GM12878 (cell line): Measurements from ENCODE around the gene PROSER2. TPM values are rescaled to one million over a fixed set of nuclear protein-coding genes. Genes with fewer than 3 reads are reported as not detected.

Source experiments
- ATAC-seq: fragments of 200-7000 bp; cut with Tn5 transposase; 3 replicates; pipeline ENCODE4 v1.9.1; 2020; ENCODE audit warnings: mild to moderate bottlenecking, moderate library complexity
- BruUV-seq: library from RNA; stranded (reverse); fragments of 400-500 nt; replicated peaks from 2 replicates; lab custom pipeline; 2021; lab: Mats Ljungman, UMichigan
- CTCF ChIA-PET: fragments of 300-600 bp; sonication (Branson Sonifier 250); formaldehyde crosslinking; extraction: SDS; loops from one replicate; lab custom pipeline; 2021; ENCODE audit warnings: inconsistent platforms; lab: Yijun Ruan, JAX
- POLR2A ChIA-PET: fragments of 350-600 bp; formaldehyde crosslinking; extraction: SDS; loops from one replicate; lab custom pipeline; 2021; ENCODE audit warnings: inconsistent platforms; lab: Charles Lee
- RAD21 ChIA-PET: fragments of 300-600 bp; sonication (Branson Sonifier 250); formaldehyde crosslinking; loops from one replicate; lab custom pipeline; 2023; ENCODE audit warnings: antibody characterized with exemption; ENCODE audit not compliant: unreplicated experiment; lab: Charles Lee
- SMC1A ChIA-PET: fragments of 300-600 bp; sonication (Branson Sonifier 250); formaldehyde crosslinking; loops from one replicate; lab custom pipeline; 2023; ENCODE audit not compliant: unreplicated experiment, uncharacterized antibody; lab: Charles Lee
- DNase-seq: peaks from one replicate; pipeline ENCODE4 v3.0.0-alpha.2; 2011; ENCODE audit warnings: low read depth, low spot score
- FAIRE-seq: peaks from 3 replicates; lab custom pipeline; 2011; peaks lifted over from hg19 to GRCh38; lab: Jason Lieb, UNC
- H2AFZ ChIP-seq: 2 replicates; pipeline ENCODE4 v1.6.0; 2011; ENCODE audit warnings: low read depth, low read length, control low read depth; ENCODE audit not compliant: control insufficient read depth
- H3K27ac ChIP-seq: 2 replicates; pipeline ENCODE4 v1.5.1; 2011; ENCODE audit warnings: control low read depth; ENCODE audit not compliant: control insufficient read depth, insufficient read depth
- H3K27me3 ChIP-seq, 2 experiments: replicated peaks in 1 of 2; 2 replicates each; pipeline versions ENCODE4 v1.6.0 to v1.6.1; 2011; ENCODE audit warnings: low read length in 1 of 2; ENCODE audit not compliant: control insufficient read depth in 2 of 2, insufficient read depth in 2 of 2
- H3K36me3 ChIP-seq, 2 experiments: 2 replicates each; pipeline ENCODE4 v1.5.1; 2011; ENCODE audit warnings: low read length in 1 of 2; ENCODE audit not compliant: control insufficient read depth in 2 of 2, insufficient read depth in 2 of 2
- H3K4me1 ChIP-seq: 2 replicates; pipeline ENCODE4 v1.6.1; 2011; ENCODE audit warnings: mild to moderate bottlenecking, low read length, moderate library complexity, mixed read lengths; ENCODE audit not compliant: control insufficient read depth, insufficient read depth
- H3K4me2 ChIP-seq: 2 replicates; pipeline ENCODE4 v1.6.0; 2011; ENCODE audit warnings: control low read depth; ENCODE audit not compliant: control insufficient read depth, insufficient read depth
- H3K4me3 ChIP-seq: fragments of 200-600 bp; sonication (generic); 2 replicates; pipeline ENCODE4 v1.5.1; 2016
- H3K79me2 ChIP-seq: 2 replicates; pipeline ENCODE4 v1.6.0; 2011; ENCODE audit warnings: low read length; ENCODE audit not compliant: control insufficient read depth, insufficient read depth
- H3K9ac ChIP-seq: 2 replicates; pipeline ENCODE4 v1.8.0; 2011; ENCODE audit warnings: low read length, control low read depth, mixed read lengths; ENCODE audit not compliant: control insufficient read depth, insufficient read depth
- H3K9me3 ChIP-seq: replicated peaks from 3 replicates; pipeline ENCODE4 v1.5.1; 2011; ENCODE audit warnings: mild to moderate bottlenecking, low read length; ENCODE audit not compliant: control insufficient read depth, insufficient read depth
- H4K20me1 ChIP-seq: 2 replicates; pipeline ENCODE4 v1.6.0; 2011; ENCODE audit not compliant: control insufficient read depth, insufficient read depth
- CHD1 ChIP-seq: IDR thresholded peaks from 2 replicates; pipeline ENCODE4 v1.6.1; 2012; ENCODE audit warnings: low read depth, low read length, improper control_type of control experiment
- DPF2 ChIP-seq: fragments of 450-650 bp; IDR thresholded peaks from 2 replicates; pipeline ENCODE4 v1.6.1; 2017; ENCODE audit warnings: mild to moderate bottlenecking
- EZH2 ChIP-seq: IDR thresholded peaks from 2 replicates; pipeline ENCODE4 v1.6.1; 2012; ENCODE audit warnings: low read depth, mild to moderate bottlenecking, control low read depth, inconsistent platforms, low read length, borderline replicate concordance; ENCODE audit not compliant: control insufficient read depth
- JUNB ChIP-seq: IDR thresholded peaks from 2 replicates; pipeline ENCODE4 v1.6.1; 2016; ENCODE audit warnings: antibody characterized with exemption, mild to moderate bottlenecking
- MYB ChIP-seq: fragments of 150-350 bp; IDR thresholded peaks from 2 replicates; pipeline ENCODE4 v1.6.1; 2014; ENCODE audit warnings: mild to moderate bottlenecking, low read depth, low read length, borderline replicate concordance
- NBN ChIP-seq: fragments of 450-650 bp; IDR thresholded peaks from 2 replicates; pipeline ENCODE4 v1.6.1; 2016
- NR2C2 ChIP-seq: IDR thresholded peaks from 2 replicates; pipeline ENCODE4 v1.6.1; 2011; ENCODE audit warnings: borderline replicate concordance, low read depth; ENCODE audit not compliant: control insufficient read depth, insufficient read length
- POLR2AphosphoS2 ChIP-seq: IDR thresholded peaks from 2 replicates; pipeline ENCODE4 v1.6.1; 2011; ENCODE audit warnings: low read depth, mild to moderate bottlenecking, low read length, improper control_type of control experiment, moderate library complexity
- POLR2AphosphoS5 ChIP-seq: IDR thresholded peaks from 2 replicates; pipeline ENCODE4 v1.6.1; 2011; ENCODE audit warnings: mild to moderate bottlenecking, low read length, inconsistent platforms
- RBBP5 ChIP-seq: fragments of 200-600 bp; sonication (generic); conservative IDR thresholded peaks from 2 replicates; pipeline ENCODE4 v1.6.1; 2016
- SIN3A ChIP-seq: IDR thresholded peaks from 2 replicates; pipeline ENCODE4 v1.6.1; 2012; ENCODE audit warnings: low read depth, low read length, improper control_type of control experiment
- SMAD1 ChIP-seq: fragments of 450-650 bp; IDR thresholded peaks from 2 replicates; pipeline ENCODE4 v1.6.1; 2018; ENCODE audit warnings: mild to moderate bottlenecking, low read depth; ENCODE audit not compliant: partially characterized antibody
- SP1 ChIP-seq: IDR thresholded peaks from one replicate; pipeline ENCODE4 v1.6.1; 2011; ENCODE audit warnings: low read depth, low read length
- STAT3 ChIP-seq: IDR thresholded peaks from 2 replicates; pipeline ENCODE4 v1.6.1; 2011; ENCODE audit warnings: low read depth, low read length, improper control_type of control experiment
- SUZ12 ChIP-seq: fragments of 200-600 bp; sonication (generic); IDR thresholded peaks from one replicate; pipeline ENCODE4 v1.6.1; 2018; ENCODE audit warnings: antibody characterized with exemption, mild to moderate bottlenecking; ENCODE audit not compliant: unreplicated experiment
- WGBS: methylation state at CpG from one replicate; pipeline ENCODE4 v1.1.6; 2016; ENCODE audit warnings: low lambda C conversion rate; ENCODE audit not compliant: insufficient replicate concordance, insufficient coverage; ENCODE audit errors: missing lambda C conversion rate; 5-methylcytosine and 5-hydroxymethylcytosine counted together
- in situ Hi-C: fragments of 300-500 bp; cut with MboI; formaldehyde crosslinking; loops from 9 replicates; pipeline ENCODE4 v1.14.3; 2018; ENCODE audit warnings: mixed read lengths
- intact Hi-C: fragments of 100-400 bp; cut with micrococcal nuclease; formaldehyde crosslinking; loops from one replicate; pipeline ENCODE4 v1.14.2; 2022; ENCODE audit not compliant: unreplicated experiment
- polyA plus RNA-seq, 11 experiments: library from polyadenylated mRNA; depleted of rRNA in 4 of 11; unstranded in 6 of 11; stranded (reverse) in 5 of 11; fragments of >200 nt; fragmentation: Nextera tagmentation in 4 of 11; fragmentation: Illumina TruSeq in 1 of 11; extraction: Ambion mirVana in 4 of 11; extraction: Trizol in 1 of 11; gene quantifications; 1 replicate in 1 of 11; 2 replicates in 10 of 11; pipeline versions ENCODE4 v1.2.1 to v1.2.3, GENCODE V29; 2011 to 2016; ENCODE audit warnings: inconsistent platforms in 2 of 11, missing spikeins in 2 of 11, low read depth in 1 of 11
- total RNA-seq, 4 experiments: library from RNA; depleted of rRNA in 3 of 4; stranded (reverse); fragments of >200 nt in 3 of 4; fragmentation: Illumina TruSeq in 1 of 4; extraction: Trizol in 1 of 4; gene quantifications; 2 replicates each; pipeline versions ENCODE4 v1.2.1 to v1.2.3, GENCODE V29; 2013 to 2021
- TF ChIP-seq, protein P1 (sequence below): fragments of 450-650 bp; IDR thresholded peaks from 2 replicates; pipeline ENCODE4 v1.6.1; 2017; ENCODE audit warnings: low read depth, mild to moderate bottlenecking, moderate library complexity
- TF ChIP-seq, protein P2 (sequence below): fragments of 450-650 bp; conservative IDR thresholded peaks from 2 replicates; pipeline ENCODE4 v1.6.1; 2017; ENCODE audit warnings: mild to moderate bottlenecking, moderate library complexity

The PROSER2 gene
- total and polyA plus RNA-seq, 10 of the 15 experiments (the other 5 are each of a cell fraction or from before 2014, with no cell fraction given): 0.04 to 0.25 (median 0.07) TPM; not detected in 6

DNA sequence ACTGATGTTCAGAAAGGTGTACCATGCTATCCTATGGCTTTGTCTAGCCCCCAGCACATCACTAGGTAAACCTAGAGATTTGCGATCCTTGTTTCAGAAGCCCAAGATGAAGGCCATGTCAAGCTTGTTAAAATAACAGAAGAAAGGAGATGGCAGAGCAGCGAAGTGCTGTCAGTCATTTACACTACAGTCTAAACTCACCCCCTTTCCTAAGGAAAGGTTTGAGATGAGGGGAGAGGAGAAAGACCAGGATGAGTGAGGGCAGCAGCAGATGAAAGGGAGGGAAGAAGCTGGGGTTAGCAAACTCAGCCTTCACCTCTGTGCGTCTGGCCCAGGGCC, 74.8 kb downstream of the PROSER2 start (continued):
- no peak for TF ChIP-seq DPF2
- TF ChIP-seq, protein P1, sequence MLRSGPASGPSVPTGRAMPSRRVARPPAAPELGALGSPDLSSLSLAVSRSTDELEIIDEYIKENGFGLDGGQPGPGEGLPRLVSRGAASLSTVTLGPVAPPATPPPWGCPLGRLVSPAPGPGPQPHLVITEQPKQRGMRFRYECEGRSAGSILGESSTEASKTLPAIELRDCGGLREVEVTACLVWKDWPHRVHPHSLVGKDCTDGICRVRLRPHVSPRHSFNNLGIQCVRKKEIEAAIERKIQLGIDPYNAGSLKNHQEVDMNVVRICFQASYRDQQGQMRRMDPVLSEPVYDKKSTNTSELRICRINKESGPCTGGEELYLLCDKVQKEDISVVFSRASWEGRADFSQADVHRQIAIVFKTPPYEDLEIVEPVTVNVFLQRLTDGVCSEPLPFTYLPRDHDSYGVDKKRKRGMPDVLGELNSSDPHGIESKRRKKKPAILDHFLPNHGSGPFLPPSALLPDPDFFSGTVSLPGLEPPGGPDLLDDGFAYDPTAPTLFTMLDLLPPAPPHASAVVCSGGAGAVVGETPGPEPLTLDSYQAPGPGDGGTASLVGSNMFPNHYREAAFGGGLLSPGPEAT: no peak
- no peak for TF ChIP-seq STAT3
- TF ChIP-seq SMAD1: no peak
- TF ChIP-seq POLR2AphosphoS5: no peak

DNA sequence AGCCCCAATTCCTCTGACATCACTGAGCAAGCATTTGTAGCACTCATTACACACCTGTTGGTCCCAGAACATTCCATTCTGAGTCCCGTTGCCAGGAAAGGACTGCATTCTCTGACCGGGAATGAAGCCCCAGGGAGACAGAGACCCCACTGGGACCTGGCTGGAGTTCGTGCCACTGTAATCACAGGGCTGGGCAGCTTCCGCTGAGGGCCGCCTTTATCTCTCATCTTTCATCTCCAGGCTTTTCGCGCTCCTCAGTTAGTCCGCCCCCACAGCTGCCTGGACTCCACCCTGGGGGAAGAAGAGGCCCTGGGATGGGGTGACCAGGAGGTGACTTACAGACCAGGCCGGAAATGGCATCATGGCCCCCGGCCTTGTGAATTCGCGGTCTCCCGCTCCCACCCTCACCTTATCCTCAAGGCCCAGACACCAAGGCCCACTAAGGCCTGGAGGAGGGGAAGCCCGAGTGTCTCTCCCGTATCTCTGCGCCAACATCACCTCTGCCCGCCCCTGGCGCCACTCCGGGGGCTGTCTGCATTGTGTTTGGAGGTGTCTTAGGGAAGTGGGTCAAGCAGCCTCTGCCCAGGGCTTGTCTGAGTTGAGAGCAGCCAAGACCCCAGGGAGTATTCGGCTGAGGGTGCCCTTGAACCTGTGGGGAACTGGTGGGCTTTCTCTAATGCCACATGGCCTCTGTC, 75.4 kb downstream of the PROSER2 start:
- Histone ChIP-seq H3K4me2 (no peak overlapping the region), H3K9me3 (no peaks in the 10 kb centered on the region), H3K36me3 (no peaks in the 10 kb centered on the region), H3K27me3 (no peaks in the 10 kb centered on the region), H3K4me1 (no peaks in the 10 kb centered on the region), H3K9ac (no peak overlapping the region), H2AFZ (no peak overlapping the region), H3K4me3 (no peak overlapping the region), H3K27ac (no peak overlapping the region), H3K79me2 (no peaks in the 10 kb centered on the region), H4K20me1 (no peaks in the 10 kb centered on the region)
- no TSS peak for BruUV-seq
- RAD21 ChIA-PET: no interaction called here
- intact Hi-C loops: no loop called here
- SMC1A ChIA-PET: no interaction called here
- 77% methylated on average over 19 of the region's 20 CpGs for WGBS
- POLR2A ChIA-PET: no interaction called here
- CTCF ChIA-PET: interaction anchor here (0.6 kb wide), 1 partner anchor 795 kb away, joined by 3 read pairs; no protein-coding TSS in a partner anchor
- FAIRE-seq (no peak), ATAC-seq (no peak), DNase-seq (no peak)
- in situ Hi-C loops: no loop called here
- TF ChIP-seq RBBP5 (no peak), NR2C2 (no peak), SIN3A (no peak), POLR2AphosphoS2 (no peak), SUZ12 (no peak), NBN (no peak), SP1 (no peak), CHD1 (no peak), JUNB (no peak), MYB (no peak), DPF2 (no peak), EZH2 (no peak)
- TF ChIP-seq, protein P2, sequence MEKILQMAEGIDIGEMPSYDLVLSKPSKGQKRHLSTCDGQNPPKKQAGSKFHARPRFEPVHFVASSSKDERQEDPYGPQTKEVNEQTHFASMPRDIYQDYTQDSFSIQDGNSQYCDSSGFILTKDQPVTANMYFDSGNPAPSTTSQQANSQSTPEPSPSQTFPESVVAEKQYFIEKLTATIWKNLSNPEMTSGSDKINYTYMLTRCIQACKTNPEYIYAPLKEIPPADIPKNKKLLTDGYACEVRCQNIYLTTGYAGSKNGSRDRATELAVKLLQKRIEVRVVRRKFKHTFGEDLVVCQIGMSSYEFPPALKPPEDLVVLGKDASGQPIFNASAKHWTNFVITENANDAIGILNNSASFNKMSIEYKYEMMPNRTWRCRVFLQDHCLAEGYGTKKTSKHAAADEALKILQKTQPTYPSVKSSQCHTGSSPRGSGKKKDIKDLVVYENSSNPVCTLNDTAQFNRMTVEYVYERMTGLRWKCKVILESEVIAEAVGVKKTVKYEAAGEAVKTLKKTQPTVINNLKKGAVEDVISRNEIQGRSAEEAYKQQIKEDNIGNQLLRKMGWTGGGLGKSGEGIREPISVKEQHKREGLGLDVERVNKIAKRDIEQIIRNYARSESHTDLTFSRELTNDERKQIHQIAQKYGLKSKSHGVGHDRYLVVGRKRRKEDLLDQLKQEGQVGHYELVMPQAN: no peak
